Endothelial cell of umbilical vein (primary cell): Measurements from ENCODE around the gene FUT7. TPM values are rescaled to one million over a fixed set of nuclear protein-coding genes. Genes with fewer than 3 reads are reported as not detected.

Experiments
- BruUV-seq: library from RNA; stranded (reverse); fragments of 400-500 nt; replicated peaks from 2 replicates; lab custom pipeline; 2021; lab: Mats Ljungman, UMichigan
- CTCF ChIA-PET: fragments of 300-600, 350-600 bp; sonication (Branson Sonifier 250); formaldehyde crosslinking; loops from one replicate; lab custom pipeline; 2021; ENCODE audit warnings: antibody characterized with exemption, inconsistent platforms; lab: Charles Lee
- POLR2A ChIA-PET: fragments of 300-600, 350-600 bp; sonication (Branson Sonifier 250); formaldehyde crosslinking; loops from one replicate; lab custom pipeline; 2021; ENCODE audit warnings: antibody characterized with exemption, inconsistent platforms; lab: Charles Lee
- DNase-seq: peaks from one replicate; pipeline ENCODE4 v3.0.0-alpha.2; 2011; ENCODE audit warnings: low read depth, low spot score
- FAIRE-seq: peaks from 2 replicates; lab custom pipeline; 2011; peaks lifted over from hg19 to GRCh38; lab: Jason Lieb, UNC
- H2AFZ ChIP-seq: 2 replicates; pipeline ENCODE4 v1.6.0; 2012; ENCODE audit warnings: low read depth, low read length, control low read depth, inconsistent platforms
- H3K27ac ChIP-seq: 2 replicates; pipeline ENCODE4 v1.5.1; 2011; ENCODE audit warnings: low read depth, mild to moderate bottlenecking, control low read depth, low read length, moderate library complexity; ENCODE audit not compliant: insufficient read depth
- H3K27me3 ChIP-seq, 2 experiments: 2 replicates each; pipeline versions ENCODE4 v1.6.0 to v1.6.1; 2011; ENCODE audit warnings: low read length in 2 of 2, mixed read lengths in 1 of 2; ENCODE audit not compliant: control insufficient read depth in 2 of 2, insufficient read depth in 2 of 2
- H3K36me3 ChIP-seq, 2 experiments: 2 replicates in 1 of 2; 3 replicates in 1 of 2; pipeline ENCODE4 v1.5.1; 2011; ENCODE audit warnings: low read length in 2 of 2, mild to moderate bottlenecking in 1 of 2, moderate library complexity in 1 of 2; ENCODE audit not compliant: control insufficient read depth in 2 of 2, insufficient read depth in 2 of 2; ENCODE audit errors: extremely low read depth in 1 of 2
- H3K4me1 ChIP-seq: 3 replicates; pipeline ENCODE4 v1.5.1; 2011; ENCODE audit warnings: mild to moderate bottlenecking, low read length; ENCODE audit not compliant: control insufficient read depth, insufficient read depth; ENCODE audit errors: extremely low read depth
- H3K4me2 ChIP-seq: 2 replicates; pipeline ENCODE4 v1.6.1; 2011; ENCODE audit warnings: low read length, control low read depth, mixed read lengths; ENCODE audit not compliant: insufficient read depth
- H3K4me3 ChIP-seq, 3 experiments: fragments of 200-600 bp in 1 of 3; sonication (generic), shearing (Covaris generic) in 1 of 3; replicated peaks in 1 of 3; 2 replicates each; pipeline ENCODE4 v1.5.1; 2011 to 2016; ENCODE audit warnings: control low read depth in 3 of 3, low read length in 3 of 3, mild to moderate bottlenecking in 2 of 3, inconsistent platforms in 1 of 3, low read depth in 1 of 3, moderate library complexity in 1 of 3; ENCODE audit not compliant: insufficient read depth in 1 of 3
- H3K79me2 ChIP-seq: 2 replicates; pipeline ENCODE4 v1.6.0; 2012; ENCODE audit warnings: low read length, inconsistent platforms; ENCODE audit not compliant: control insufficient read depth, insufficient read depth
- H3K9ac ChIP-seq: replicated peaks from 2 replicates; pipeline ENCODE3; 2011; ENCODE audit warnings: low read length, control low read depth; ENCODE audit not compliant: insufficient read depth; ENCODE audit errors: extremely low read depth
- H3K9me1 ChIP-seq: replicated peaks from 3 replicates; pipeline ENCODE4 v1.6.0; 2011; ENCODE audit warnings: mild to moderate bottlenecking, low read length; ENCODE audit not compliant: control insufficient read depth, insufficient read depth; ENCODE audit errors: extremely low read depth
- H3K9me3 ChIP-seq: replicated peaks from 2 replicates; pipeline ENCODE4 v1.5.1; 2012; ENCODE audit warnings: low read length, inconsistent platforms; ENCODE audit not compliant: control insufficient read depth, insufficient read depth
- H4K20me1 ChIP-seq: replicated peaks from 2 replicates; pipeline ENCODE3; 2011; ENCODE audit warnings: mild to moderate bottlenecking, low read length; ENCODE audit not compliant: control insufficient read depth, insufficient read depth; ENCODE audit errors: extremely low read depth
- CTCF ChIP-seq, 2 donors: IDR thresholded peaks; 1 replicate in 1 of 2; 2 replicates in 1 of 2; pipeline ENCODE4 v1.5.1; 2011; ENCODE audit warnings: low read length in 2 of 2, mild to moderate bottlenecking in 2 of 2, moderate library complexity in 2 of 2, control low read depth in 1 of 2, inconsistent platforms in 1 of 2, low read depth in 1 of 2; ENCODE audit not compliant: insufficient read depth in 1 of 2; ENCODE audit errors: extremely low read depth in 1 of 2
- EZH2 ChIP-seq: IDR thresholded peaks from 2 replicates; pipeline ENCODE4 v1.6.1; 2012; ENCODE audit warnings: borderline replicate concordance, low read depth, mild to moderate bottlenecking, moderate library complexity, low read length, inconsistent platforms; ENCODE audit not compliant: severe bottlenecking
- FOS ChIP-seq: IDR thresholded peaks from 2 replicates; pipeline ENCODE4 v1.6.1; 2011; ENCODE audit warnings: mild to moderate bottlenecking, low read length, moderate library complexity, borderline replicate concordance; ENCODE audit not compliant: insufficient read depth
- GATA2 ChIP-seq: IDR thresholded peaks from 2 replicates; pipeline ENCODE4 v1.7.0; 2011; ENCODE audit warnings: low read depth, mild to moderate bottlenecking, moderate library complexity, mixed read lengths, low read length; ENCODE audit not compliant: insufficient read length, insufficient read depth
- JUN ChIP-seq: IDR thresholded peaks from 2 replicates; pipeline ENCODE4 v1.6.1; 2011; ENCODE audit warnings: borderline replicate concordance, low read depth; ENCODE audit not compliant: insufficient read length, insufficient read depth
- MAX ChIP-seq: IDR thresholded peaks from 2 replicates; pipeline ENCODE4 v1.6.1; 2011; ENCODE audit not compliant: insufficient read depth, insufficient read length
- MYC ChIP-seq: IDR thresholded peaks from one replicate; pipeline ENCODE4 v1.6.1; 2011; ENCODE audit warnings: mild to moderate bottlenecking, low read depth, low read length
- POLR2A ChIP-seq: IDR thresholded peaks from 2 replicates; pipeline ENCODE4 v1.6.1; 2012; ENCODE audit warnings: low read depth, mild to moderate bottlenecking, control low read depth, low read length
- POLR2AphosphoS5 ChIP-seq: IDR thresholded peaks from 2 replicates; pipeline ENCODE4 v1.6.1; 2012; ENCODE audit warnings: low read depth, mild to moderate bottlenecking, control low read depth, low read length, moderate library complexity; ENCODE audit not compliant: insufficient read depth
- dilution Hi-C: fragments of 300-500 bp; cut with MboI; formaldehyde crosslinking; loops from one replicate; pipeline ENCODE4 v1.15.0; 2019; ENCODE audit warnings: low sequenced_read_pairs; ENCODE audit not compliant: extremely low pct_ligation_motif_present
- intact Hi-C: fragments of 100-400 bp; cut with micrococcal nuclease; formaldehyde crosslinking; loops from one replicate; pipeline ENCODE4 v1.10.0; 2022
- polyA plus RNA-seq, 4 experiments: library from polyadenylated mRNA; depleted of rRNA in 3 of 4; stranded (reverse) in 3 of 4; unstranded in 1 of 4; fragments of >200 nt; gene quantifications; 2 replicates each; pipeline versions ENCODE4 v1.2.1 to v1.2.3, GENCODE V29; 2011 to 2012; ENCODE audit warnings: missing spikeins in 1 of 4
- total RNA-seq: library from RNA; stranded (reverse); gene quantifications from 2 replicates; pipeline ENCODE4 v1.2.3, GENCODE V29; 2021

Gene FUT7
- total and polyA plus RNA-seq, 2 donors (not counting 3 experiments of a cell fraction or from before 2014, with no cell fraction given): not detected

GRCh38 chr9:137066096-137066861 is 34.4 kb upstream of the FUT7 start:
- TF ChIP-seq CTCF (IDR thresholded peaks at IDR 0.05; ENCODE audit: extremely low read depth in 1 of 2, insufficient read depth in 1 of 2, low read depth in 1 of 2, low read length in 2 of 2) (no peak), GATA2 (no peak), EZH2 (no peak), JUN (no peak), MYC (no peak), POLR2A (no peak), MAX (no peak), FOS (no peak), POLR2AphosphoS5 (no peak)
- H3K9me3 ChIP-seq: no peaks in the 10 kb centered on the region
- DNase-seq (no peak), FAIRE-seq (no peak)
- no peaks in the 10 kb centered on the region for H4K20me1 ChIP-seq
- H3K79me2 ChIP-seq: peaks cover 9% of the 10 kb centered on the region
- peaks cover 11% of the 10 kb centered on the region for H3K4me1 ChIP-seq
- ChIA-PET CTCF (interaction anchor here (0.8 to 8.0 kb wide), 7 partner anchors 11 to 219 kb away, joined by 3 to 152 read pairs (median 10); partner anchors contain the start of genes NPDC1 and UAP1L1), POLR2A (no interaction called here)
- H3K9me1 ChIP-seq: no peaks in the 10 kb centered on the region
- H3K27ac ChIP-seq: no peak overlapping the region
- H3K36me3 ChIP-seq: no peaks in the 10 kb centered on the region
- intact Hi-C loops: no loop called here
- dilution Hi-C loops: no loop called here
- H3K4me2 ChIP-seq: no peak overlapping the region
- no peak overlapping the region for H2AFZ ChIP-seq
- no peaks in the 10 kb centered on the region for H3K27me3 ChIP-seq
- H3K9ac ChIP-seq: no peak overlapping the region
- H3K4me3 ChIP-seq: no peak overlapping the region
- no TSS peak for BruUV-seq
